Measurements from ENCODE around the gene FNDC1.

- TF ChIP-seq, protein P1, sequence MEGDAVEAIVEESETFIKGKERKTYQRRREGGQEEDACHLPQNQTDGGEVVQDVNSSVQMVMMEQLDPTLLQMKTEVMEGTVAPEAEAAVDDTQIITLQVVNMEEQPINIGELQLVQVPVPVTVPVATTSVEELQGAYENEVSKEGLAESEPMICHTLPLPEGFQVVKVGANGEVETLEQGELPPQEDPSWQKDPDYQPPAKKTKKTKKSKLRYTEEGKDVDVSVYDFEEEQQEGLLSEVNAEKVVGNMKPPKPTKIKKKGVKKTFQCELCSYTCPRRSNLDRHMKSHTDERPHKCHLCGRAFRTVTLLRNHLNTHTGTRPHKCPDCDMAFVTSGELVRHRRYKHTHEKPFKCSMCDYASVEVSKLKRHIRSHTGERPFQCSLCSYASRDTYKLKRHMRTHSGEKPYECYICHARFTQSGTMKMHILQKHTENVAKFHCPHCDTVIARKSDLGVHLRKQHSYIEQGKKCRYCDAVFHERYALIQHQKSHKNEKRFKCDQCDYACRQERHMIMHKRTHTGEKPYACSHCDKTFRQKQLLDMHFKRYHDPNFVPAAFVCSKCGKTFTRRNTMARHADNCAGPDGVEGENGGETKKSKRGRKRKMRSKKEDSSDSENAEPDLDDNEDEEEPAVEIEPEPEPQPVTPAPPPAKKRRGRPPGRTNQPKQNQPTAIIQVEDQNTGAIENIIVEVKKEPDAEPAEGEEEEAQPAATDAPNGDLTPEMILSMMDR (conservative IDR thresholded peaks at IDR 0.05 in 1 of 2, IDR thresholded peaks at IDR 0.05 in 1 of 2; ENCODE audit: low read depth in 1 of 2, low read length in 2 of 2) = no peak
- TF ChIP-seq EZH2 (IDR thresholded peaks at IDR 0.05; ENCODE audit: low read length, missing control alignments) = no peak
These were observed 19.6 kb upstream of the FNDC1 start for GRCh38 chr6:159149641-159150040.
